GM12872 (cell line): ENCODE measurements around the gene TDP2.

Experiments used
- TF ChIP-seq, protein P1 (sequence below): IDR thresholded peaks from 3 replicates; pipeline ENCODE4 v1.5.1; 2011; ENCODE audit warnings: low read depth, mild to moderate bottlenecking, low read length, moderate library complexity; ENCODE audit not compliant: insufficient read depth

Gene TDP2

DNA sequence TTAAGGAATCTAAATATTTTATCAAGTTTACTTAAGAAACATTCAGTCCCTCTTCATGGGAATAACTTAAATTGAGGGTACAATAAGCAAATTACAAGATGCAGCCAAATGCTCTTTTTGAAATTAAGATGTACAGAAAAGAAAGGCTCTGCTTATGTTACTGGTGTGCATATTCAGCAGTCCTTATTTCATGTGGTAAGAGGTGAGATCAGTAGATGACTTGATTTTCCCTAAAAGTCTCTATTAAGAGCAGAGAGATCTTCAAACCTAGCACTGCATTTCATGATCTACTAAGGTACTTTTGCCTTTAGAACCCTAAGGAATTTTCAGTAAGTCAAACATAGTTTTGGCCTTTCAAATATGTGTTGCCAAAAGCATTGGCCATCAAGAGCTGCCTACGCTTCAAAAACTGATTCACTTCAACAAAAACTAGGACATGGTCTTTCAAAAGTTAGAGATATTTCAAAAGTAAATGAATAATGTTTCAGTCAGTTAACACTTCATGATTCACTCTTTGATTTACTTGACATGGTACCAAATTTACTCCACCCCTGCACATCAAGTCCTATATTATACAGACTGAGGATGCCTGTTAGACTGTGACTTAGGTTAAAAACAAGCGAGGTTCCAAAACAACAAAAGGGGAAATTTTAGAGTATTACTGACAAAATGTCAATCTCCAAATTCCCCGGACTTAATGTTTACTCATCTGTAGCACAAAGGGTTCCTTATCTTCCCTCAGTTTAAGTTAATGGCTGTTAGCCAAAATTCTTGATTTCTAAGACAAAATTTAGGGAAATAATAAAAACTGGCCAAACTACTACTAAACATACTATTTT is 33.0 kb upstream of the TDP2 start:
- TF ChIP-seq, protein P1, sequence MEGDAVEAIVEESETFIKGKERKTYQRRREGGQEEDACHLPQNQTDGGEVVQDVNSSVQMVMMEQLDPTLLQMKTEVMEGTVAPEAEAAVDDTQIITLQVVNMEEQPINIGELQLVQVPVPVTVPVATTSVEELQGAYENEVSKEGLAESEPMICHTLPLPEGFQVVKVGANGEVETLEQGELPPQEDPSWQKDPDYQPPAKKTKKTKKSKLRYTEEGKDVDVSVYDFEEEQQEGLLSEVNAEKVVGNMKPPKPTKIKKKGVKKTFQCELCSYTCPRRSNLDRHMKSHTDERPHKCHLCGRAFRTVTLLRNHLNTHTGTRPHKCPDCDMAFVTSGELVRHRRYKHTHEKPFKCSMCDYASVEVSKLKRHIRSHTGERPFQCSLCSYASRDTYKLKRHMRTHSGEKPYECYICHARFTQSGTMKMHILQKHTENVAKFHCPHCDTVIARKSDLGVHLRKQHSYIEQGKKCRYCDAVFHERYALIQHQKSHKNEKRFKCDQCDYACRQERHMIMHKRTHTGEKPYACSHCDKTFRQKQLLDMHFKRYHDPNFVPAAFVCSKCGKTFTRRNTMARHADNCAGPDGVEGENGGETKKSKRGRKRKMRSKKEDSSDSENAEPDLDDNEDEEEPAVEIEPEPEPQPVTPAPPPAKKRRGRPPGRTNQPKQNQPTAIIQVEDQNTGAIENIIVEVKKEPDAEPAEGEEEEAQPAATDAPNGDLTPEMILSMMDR, result no peak

DNA sequence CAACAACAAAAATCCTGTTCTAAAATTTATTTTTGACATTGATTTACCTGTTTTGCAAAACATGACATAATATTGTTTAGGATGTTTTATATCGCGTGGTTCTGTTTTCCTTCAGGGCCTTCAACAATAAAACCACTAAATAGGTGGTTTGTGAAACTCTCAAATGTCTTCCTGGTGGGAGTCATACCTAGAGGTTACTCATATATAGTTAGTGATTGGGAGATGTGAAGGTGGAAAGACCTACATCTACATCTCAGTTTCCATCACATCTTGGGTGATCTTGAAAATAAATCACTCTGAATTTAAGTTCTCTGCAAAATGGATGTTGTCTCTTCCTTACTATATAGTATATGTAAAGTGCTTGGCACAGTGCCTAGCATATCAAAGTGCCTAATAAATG is 29.4 kb upstream of the TDP2 start:
- TF ChIP-seq, protein P1, result no peak

DNA sequence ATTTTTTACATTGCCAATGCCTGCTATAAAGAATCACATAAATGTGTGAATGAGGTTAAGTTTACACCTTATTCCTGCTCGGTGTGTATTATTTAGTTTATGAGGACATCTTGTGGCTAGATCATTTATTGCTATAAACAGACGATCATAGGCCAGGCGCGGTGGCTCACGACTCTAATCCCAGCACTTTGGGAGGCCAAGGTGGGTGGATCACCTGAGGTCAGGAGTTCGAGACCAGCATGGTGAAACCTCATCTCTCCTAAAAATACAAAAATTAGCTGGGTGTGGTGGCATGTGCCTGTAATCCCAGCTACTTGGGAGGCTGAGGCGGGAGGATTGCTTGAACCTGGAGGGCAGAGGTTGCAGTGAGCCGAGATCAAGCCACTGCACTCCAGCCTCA is 28.9 kb upstream of the TDP2 start:
- TF ChIP-seq, protein P1, result peak; percentile 27; the same call in 1 of the 3 replicates

DNA sequence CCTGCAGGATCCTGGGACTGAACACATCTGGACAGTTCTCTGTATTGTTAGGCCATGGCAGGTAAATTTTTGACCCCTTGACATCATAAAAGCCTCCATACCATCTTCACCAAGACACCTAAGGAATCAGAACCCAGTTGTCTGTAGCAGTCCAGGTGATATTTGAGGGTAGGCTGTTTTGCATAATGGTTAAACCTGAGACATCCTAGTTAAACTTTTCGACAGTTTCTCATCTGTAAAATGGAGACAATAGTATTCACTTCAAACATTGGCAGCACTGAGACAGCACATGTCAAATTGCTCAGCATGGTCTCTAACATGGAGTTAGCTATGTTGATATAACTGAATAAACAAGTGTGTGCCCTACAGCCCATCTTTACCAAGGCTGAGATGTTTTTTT is 27.5 kb upstream of the TDP2 start:
- TF ChIP-seq, protein P1, result no peak

DNA sequence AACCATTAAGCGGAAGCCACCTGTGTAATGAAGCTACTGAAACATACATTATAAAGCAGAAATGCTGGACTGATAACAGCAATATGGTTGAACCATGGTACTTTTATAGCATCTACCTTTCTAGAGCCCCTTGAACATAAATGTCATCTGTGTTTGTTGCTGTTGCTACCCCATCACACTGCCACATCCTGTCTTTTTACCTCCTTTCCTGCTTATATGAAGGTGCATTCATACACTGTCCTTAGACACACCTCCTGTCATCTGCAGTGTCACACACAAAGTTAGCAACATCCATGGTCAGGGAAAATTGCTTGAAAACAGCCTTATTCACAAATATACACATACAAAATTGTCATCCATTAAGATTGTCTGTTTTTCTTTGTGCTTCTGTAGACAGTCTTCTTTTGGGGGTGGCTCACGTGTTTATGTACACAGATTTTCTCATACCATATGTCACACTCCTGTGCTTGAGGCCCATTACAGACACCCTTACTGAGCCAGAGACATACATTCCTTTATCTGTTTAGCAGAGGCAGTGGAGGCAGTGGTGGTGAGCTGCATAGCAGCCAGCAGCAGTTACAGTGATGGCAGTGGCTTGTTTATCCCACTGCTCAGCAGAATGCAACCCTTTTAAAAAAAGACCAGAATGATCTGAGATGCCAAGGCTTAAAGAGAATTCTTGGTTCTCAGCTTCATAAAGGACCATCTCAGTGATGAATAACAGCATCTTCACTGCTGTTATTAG is 26.3 kb upstream of the TDP2 start:
- TF ChIP-seq, protein P1, result no peak

DNA sequence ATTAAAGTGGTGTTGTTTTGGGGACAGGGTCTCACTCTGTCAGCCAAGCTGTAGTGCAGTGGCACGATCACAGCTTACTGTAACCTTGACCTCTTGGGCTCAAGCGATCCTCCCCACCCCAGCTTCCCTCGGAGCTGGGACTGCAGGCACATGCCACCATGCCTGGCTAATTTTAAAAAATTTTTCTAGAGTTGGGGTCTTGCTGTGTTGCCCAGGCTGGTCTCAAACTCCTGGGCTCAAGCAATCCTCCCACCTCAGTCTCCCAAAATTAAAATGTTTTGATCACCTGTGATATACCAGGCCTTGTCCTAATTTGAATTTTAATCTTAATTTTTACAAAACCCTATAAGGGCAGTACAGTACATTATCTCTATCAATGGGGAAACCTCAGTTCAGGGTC is 25.7 kb upstream of the TDP2 start:
- TF ChIP-seq, protein P1, result no peak

DNA sequence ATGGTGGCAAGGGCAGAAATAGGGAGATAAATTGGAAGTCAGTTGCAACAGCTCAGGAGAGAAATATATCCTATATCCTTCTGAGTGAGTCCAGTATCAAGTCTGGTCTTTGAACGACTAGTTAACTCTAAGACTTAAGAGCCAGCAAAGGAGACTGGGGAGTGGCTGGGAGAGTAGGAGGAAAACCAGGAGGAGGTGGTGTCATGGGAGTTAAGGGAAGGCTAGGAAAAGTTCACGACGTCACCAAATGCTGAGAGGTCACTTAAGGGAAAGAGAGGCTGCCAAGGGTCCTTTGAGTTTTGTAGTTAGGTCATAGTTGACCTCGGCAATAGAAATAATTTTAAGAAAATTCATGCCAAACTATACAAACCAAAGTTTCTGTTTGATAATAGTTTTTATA is 25.3 kb upstream of the TDP2 start:
- TF ChIP-seq, protein P1, result no peak
